Sciatic nerve (tissue), 2 donors: Measurements from ENCODE around the gene PPP2R1A. TPM values are rescaled to one million over a fixed set of nuclear protein-coding genes. Genes with fewer than 3 reads are reported as not detected.
A peak's percentile ranks its signal among the peaks of the same experiment; 100 is the strongest.
"Not testable (repeated sequence)": the region's sequence is repeated elsewhere in the genome, so short reads cannot be mapped to it uniquely, and the experiment has no call there.

Source experiments
- ATAC-seq: fragments of 200-7000 bp; cut with Tn5 transposase; one replicate; pipeline ENCODE4 v1.9.1; 2020; ENCODE audit warnings: mild to moderate bottlenecking, moderate library complexity
- DNase-seq: peaks from one replicate; pipeline ENCODE4 v3.0.0-alpha.2; 2020; ENCODE audit warnings: low spot score
- intact Hi-C: fragments of 100-400 bp; cut with DNase I; formaldehyde crosslinking; loops from one replicate; pipeline ENCODE4 v1.14.2; 2022
- total RNA-seq: library from RNA; stranded (reverse); fragmentation: NEBNext Ultra II Directional; extraction: Animal tissue kit (Norgen Biotek cat#: 25700); gene quantifications from one replicate; pipeline ENCODE4 v1.2.1, GENCODE V29; 2021
- donor health status: DM: no; HTN: no; CAD: no.
- donor health status: DM: no; HTN: no; CAD: no.

PPP2R1A gene
- total RNA-seq, 1 donor from 2014 or later, result 139 TPM

DNA sequence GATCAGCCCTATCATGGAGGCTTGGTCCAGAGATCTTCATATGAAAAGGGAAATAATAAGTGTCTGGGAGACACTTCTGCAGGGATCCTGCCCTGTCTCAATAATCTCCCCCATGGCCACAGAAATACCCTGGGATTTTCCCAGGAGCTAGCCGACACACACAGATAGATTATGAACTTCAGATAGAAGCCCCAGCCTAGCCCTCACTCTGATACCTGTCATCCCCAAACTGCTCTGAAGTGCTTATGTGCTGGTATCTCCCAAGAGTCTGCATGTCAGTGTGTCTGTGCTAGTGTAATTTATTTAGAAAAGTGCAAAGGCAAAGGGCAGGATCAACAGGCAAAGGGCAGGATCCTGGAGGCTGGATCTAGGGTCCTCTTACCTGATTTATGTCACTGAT is 40.8 kb downstream of the PPP2R1A start:
- ATAC-seq (no peak), DNase-seq (no peak)
- intact Hi-C loops, result no loop called here

DNA sequence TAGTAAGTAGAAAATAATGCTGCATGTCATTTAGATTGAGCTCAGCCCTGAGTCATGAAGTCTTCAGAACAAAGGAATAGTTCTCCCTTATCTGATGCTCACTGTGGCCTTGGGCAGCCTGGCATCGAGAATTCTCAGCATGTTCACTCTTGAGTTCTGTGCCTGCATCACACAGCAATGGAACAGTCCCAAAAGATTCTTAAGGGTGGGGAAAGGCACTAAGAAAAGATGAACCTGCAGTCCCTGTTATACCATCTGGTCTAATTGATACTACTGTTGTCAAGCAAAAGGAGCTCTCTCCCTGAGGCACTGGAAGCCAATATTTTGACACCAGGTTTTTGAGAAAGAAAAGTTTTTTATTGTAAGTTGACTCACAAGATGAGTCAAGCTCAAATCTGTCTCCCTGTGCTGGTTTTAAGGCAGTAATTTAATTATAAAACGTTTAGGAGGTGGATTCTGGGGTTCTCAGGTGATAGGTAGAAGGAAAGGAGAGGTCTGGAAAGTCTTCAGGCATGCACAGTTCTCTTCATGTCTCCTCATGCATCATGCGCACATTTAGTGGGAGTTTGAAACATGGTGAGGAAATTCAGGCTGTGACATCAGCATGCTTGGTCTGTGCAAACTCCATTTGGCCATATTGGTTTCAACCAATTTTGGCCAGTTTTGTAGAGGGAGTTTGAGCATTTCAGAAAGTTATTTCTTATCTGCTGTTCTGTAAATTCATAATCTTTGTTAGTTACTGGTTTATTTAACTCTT is 41.5 kb downstream of the PPP2R1A start:
- ATAC-seq, result no peak
- DNase-seq, result no peak
- intact Hi-C loops, result no loop called here

DNA sequence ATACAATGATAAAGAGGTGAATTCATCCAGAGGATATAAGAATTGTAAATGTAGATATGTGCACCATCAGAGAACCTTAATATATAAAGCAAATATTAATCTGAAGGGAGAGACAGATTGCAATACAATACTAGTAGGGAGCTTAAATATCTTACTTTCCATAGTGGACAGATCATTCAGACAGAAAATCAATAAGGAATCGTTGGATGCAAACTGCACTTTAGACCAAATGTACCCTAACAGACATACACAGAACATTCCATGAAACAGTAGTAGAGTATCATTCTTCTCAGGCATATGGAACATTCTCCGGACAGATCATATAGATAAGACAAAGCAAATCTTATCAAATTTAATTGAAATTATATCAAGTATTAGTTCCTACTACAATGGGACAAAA is 44.6 kb downstream of the PPP2R1A start:
- ATAC-seq (no peak), DNase-seq (no peak)
- intact Hi-C loops, result no loop called here

DNA sequence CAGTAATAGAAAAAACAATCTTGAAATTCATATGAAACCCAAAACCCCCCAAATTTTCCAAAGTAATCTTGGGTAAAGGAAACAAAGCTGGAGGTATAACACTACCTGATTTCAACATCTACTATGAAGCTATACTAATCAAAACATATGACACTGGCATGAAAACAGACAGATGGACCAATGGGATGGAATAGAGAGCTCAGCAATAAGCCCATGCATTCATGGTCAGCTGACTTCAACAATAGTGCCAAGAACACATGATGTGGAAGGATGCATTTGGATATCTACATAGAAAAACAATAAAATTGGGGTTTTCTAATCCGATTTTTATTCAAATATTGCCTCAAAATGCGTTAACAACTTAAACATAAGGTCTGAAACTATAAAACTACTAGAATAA is 47.3 kb downstream of the PPP2R1A start:
- intact Hi-C loops, result loop anchor here (5.0 kb wide), 1 partner anchor 100 kb away; the partner anchor contains the start of gene ZNF616
- no peak for DNase-seq
- no peak for ATAC-seq

DNA sequence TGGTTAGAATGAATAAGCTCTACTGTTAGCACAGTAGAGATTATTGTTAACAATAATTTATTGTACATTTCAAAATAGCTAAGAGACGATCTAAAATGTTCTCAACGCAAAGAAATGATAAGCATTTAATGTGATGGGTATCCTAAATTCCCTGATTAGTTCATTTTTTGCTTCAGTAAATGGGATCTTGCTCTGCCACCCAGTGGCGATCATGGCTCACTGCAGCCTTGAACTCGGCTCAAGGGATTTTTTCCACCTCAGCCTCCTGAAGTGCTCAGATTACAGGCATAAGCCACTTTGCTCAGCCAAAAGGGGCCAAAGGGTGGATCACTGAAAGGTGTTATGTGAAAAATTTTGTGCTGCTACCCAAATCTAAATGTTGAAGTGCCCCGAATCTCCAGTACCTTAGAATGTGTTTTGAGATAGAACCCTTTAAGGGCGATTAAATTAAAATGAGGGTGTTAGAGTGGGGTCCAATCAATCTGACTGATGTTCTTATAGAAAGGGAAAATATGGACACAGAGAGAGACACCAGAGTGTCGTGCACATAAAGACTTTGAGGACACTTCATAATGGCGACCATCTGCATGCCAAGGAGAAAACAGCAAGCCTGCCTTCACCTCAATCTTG is 48.0 kb downstream of the PPP2R1A start:
- DNase-seq, result peak; percentile 69
- intact Hi-C loops, result loop anchor here (5.0 kb wide), 1 partner anchor 101 kb away; the partner anchor contains the start of gene ZNF616
- peak; percentile 68 for ATAC-seq

DNA sequence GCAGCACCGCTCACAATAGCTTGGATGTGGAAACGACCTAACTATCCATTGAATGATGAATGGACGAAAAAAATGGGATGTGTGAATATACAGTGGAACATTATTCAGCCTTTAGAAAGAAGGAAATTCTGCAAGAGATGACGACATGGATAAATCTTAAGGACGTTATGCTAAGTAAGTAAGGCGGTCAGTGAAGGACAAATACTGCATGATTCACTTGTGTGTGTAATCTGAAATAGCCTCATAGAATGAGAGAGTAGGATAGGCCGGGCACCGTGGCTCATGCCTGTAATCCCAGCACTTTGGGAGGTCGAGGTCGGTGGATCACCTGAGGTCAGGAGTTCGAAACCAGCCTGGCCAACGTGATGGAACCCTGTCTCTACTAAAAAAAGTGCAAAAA is 54.2 kb downstream of the PPP2R1A start:
- no peak for ATAC-seq
- no peak for DNase-seq
- intact Hi-C loops, result no loop called here

DNA sequence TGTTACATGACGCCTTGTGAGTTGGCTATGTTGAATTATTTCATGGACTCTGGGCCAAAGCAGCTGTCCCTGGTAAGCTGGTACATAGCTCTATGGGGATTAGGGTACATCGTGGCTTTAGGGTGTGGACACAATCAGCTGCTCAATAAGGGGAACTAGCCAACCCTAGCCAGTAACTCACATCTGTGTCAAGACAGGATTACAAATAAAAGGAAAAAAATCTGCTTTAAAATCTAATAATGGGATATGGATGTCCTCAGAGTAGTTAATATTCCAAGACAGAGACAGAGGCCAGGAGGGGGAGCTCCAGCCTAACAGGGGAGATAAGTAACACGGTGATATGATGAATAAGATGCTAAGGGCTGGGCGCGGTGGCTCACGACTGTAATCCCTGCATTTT is 58.4 kb downstream of the PPP2R1A start:
- intact Hi-C loops, result no loop called here
- no peak for ATAC-seq

DNA sequence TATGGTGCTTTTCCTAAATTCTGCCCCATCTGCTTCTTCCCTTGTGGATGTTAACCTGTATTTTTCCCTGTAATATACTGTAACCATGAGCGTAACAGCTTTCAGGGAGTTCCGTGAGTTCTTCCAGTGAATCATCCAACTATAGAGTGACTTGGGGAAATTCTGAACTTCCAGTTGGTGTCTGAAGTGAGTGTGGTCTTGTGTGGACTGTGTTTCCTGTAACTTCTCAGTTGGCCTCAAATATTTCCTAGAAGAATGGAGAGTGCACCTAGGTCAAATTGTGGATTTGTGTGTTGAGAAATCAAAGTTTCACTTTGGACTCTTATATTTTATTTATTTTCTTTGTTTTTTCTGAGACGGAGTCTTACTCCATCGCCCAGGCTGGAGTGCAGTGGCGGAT is 68.6 kb downstream of the PPP2R1A start:
- ATAC-seq (no peak), DNase-seq (no peak)
- intact Hi-C loops, result no loop called here

More for the DNA sequence above, 58.4 kb downstream of the PPP2R1A start:
- peak; percentile 67 for DNase-seq

DNA sequence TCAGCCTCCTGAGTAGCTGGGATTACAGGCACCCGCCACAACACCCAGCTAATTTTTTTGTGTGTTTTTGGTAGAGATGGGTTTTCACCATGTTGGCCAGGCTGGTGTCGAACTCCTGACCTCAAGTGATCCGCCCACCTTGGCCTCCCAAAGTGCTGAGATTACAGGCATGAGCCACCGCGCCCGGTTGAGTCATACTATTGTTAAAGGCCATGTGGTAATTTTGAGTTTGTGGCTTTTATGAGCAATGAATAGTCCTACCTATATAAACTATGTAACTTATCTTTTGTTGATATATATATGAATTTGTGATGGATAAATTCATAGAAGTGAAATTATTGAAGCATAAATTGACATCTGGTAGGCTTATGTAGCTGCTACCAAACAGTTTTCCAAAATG is 75.7 kb downstream of the PPP2R1A start:
- ATAC-seq, DNase-seq, intact Hi-C loops: not testable (repeated sequence)

DNA sequence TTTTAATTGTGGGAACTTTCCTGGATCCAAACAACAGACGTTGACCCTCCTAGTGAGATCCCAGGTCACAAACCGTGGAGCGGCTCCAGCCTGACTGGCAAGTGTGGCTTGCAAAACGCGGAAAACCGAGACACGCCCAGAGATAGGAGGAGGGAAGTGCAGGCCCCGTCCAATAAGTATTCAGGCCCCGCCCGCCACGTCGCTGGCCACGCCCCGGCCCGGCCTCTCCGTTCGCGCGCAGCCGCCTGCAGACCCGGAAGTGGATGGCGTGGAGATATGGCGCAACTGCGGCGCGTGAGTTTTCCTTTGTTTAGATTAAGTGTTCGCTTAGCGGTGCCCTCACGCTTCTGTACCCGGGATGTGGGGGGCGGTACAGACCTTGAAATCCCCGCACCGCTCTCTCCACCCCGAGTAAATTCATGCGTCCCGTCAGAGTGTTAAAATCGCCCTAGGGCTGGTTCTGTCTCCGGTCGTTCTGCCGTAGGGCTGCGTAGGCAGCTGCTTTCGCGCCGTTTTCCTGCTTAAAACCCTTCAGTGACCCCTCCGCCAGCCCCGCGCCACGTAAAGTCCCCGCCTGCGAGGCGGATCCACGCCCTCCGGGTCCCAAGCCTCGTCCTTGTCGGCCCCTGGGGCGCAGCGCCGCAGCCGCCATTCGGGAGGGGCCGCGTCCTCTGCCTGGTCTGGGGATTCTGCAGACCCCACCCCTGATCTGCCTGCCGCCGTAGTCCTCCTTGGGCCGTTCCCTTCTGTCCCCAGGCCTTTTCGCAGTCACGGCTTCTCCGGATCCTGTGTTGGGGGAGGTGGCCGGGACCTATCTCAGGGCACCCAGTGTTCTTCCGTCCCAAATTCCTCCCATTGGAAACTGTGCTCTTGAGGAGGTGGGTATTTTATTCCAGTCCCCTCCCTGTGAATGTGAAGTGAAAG is 79.7 kb downstream of the PPP2R1A start, which contains the start of gene ZNF766:
TSS of gene ZNF766 (plus strand) at position 250 of the 924 bp plus-strand sequence. CDS start at position 277, 27 bp downstream.
- intact Hi-C loops, result no loop called here

DNA sequence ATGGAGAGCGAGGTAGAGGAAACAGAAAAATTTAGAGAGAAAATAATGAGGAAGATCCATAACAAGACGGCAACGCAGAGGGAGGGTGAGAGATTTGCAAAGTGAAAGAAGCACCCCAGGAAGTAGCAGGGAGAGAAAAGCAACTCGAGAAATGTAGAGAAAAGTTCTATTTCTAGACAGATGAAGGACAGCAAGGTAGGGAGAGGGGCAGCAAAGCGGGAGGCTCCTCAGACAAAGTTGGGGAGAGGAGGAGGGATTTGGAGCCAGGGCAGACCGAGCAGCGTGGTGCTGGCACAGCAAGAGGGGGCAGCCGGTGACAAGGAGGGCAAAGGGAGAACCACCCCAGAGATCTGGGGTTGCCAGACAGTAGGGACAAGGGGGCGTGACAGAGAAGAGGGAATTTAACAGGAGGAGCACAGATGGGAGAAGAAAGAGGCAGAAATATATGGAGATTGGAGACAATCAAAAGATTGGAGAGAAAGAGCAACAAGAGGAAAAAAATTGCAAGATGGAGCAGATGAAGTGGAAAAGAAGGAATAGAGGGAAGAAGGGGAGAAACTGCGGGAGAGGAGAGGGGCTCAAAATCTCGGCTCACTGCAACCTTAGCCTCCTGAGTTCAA is 80.5 kb downstream of the PPP2R1A start:
- ATAC-seq, result peak; percentile 5
- intact Hi-C loops, result no loop called here
- DNase-seq, result no peak

More for the DNA sequence above, 79.7 kb downstream of the PPP2R1A start, which contains the start of gene ZNF766:
- ATAC-seq, result peak; percentile 100
- DNase-seq, result peak; percentile 99

DNA sequence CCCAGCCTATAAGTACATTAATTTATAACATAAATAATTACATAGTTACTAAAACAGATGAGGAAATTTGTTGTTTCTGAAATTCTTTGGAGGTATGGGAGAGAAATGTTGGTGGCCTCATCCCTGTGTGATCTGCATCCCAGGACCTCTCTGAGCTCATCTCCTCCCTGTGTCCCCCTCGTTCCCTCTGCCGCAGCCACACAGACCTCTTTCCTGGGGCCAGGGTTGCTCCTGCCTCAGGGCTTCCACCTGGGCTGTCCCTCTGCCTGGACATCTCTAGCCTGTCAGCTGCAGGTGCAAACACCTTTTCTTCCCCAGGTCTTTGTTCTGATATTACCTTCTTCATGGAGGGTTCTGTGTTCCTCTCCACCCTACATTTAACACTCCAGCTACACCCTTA is 83.4 kb downstream of the PPP2R1A start:
- intact Hi-C loops, result no loop called here
- DNase-seq, result no peak
- no peak for ATAC-seq

DNA sequence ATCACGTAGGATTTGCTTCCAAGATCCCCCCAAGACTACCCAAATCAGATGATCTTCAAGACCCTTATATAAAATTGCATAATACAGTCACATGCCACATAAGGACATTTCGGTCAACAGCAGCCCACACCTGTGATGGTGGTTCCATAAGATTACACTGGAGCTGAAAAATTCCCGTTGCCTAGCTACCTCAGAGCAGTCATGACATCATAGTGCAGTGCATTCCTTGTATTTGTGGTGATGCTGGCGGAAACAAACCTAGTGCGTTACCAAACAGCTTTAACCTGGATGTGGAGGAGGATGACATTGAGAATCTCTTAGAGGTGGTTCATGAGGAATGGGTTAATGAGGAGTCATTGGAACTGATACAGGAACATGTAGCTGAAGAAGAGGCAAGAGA is 84.3 kb downstream of the PPP2R1A start:
- ATAC-seq (no peak), DNase-seq (no peak)
- intact Hi-C loops, result no loop called here

DNA sequence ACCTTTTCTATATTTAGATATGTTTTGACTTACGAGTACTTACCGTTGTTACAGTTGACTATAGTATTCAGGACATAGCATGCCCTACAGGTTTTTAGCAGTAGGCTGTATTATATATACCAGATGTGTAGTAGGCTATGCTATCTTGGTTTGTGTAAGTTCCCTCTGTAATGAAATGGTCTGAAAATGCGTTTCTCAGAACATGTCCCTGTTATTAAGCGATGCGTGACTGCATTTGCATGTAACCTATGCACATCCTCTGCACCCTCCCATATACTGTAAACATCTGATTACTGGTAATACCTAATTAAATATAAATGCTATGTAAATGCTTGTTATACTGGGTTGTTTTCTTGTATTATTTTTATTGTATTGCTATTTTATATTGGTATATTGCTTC is 86.1 kb downstream of the PPP2R1A start:
- ATAC-seq, result no peak
- intact Hi-C loops, result no loop called here
- no peak for DNase-seq

DNA sequence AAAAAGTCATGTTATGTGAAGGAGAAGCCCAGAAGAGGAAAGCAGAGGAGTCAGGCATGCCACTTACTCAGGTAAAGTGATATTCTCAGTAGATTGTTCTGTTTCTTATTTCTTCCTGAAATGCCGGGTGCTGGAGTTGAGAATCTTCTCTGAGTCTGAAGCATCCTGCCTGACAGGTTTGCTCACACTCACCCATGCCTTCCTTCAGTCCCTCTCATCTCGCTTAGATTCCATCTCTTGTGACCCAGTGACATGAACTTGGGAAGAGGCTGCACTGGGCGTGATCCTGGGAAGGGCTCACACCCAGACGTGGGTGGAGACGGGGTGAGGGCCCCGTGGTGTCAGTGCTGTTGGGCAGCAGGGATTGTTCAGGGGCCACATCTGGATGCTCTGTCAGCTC is 87.6 kb downstream of the PPP2R1A start:
- intact Hi-C loops, result no loop called here
- no peak for DNase-seq
- no peak for ATAC-seq
